Thyroid gland (tissue), 4 donors: ENCODE results near the gene COG4.

Experiments used
- CTCF ChIP-seq, 6 experiments: fragments of 200-600 bp in 3 of 6; fragments of 450-650 bp in 3 of 6; sonication (generic) in 3 of 6; IDR thresholded peaks; one replicate each; pipeline ENCODE4 v1.5.1; 2016 to 2019; ENCODE audit warnings: antibody characterized with exemption in 6 of 6, mild to moderate bottlenecking in 2 of 6, inconsistent platforms in 1 of 6, moderate library complexity in 1 of 6
- POLR2A ChIP-seq, 2 donors: fragments of 450-650 bp; IDR thresholded peaks; one replicate each; pipeline ENCODE4 v1.6.1; 2017; ENCODE audit warnings: antibody characterized with exemption in 2 of 2, mild to moderate bottlenecking in 2 of 2, moderate library complexity in 1 of 2

GRCh38 chr16:70490261-70490660 lies 33.1 kb downstream of the COG4 start:
- TF ChIP-seq CTCF (IDR thresholded peaks at IDR 0.05) (no peak), POLR2A (IDR thresholded peaks at IDR 0.05) (no peak)
